EL (cell line): ENCODE results near the gene ZDHHC9.
"Not testable (repeated sequence)": the region's sequence is repeated elsewhere in the genome, so short reads cannot be mapped to it uniquely, and the experiment has no call there.

ENCODE experiments used
- DNase-seq: peaks from one replicate; pipeline ENCODE4 v3.0.0-alpha.2; 2016

ZDHHC9 gene

GRCh38 chrX:129843459-129844306 lies at the start of gene ZDHHC9:
ZDHHC9 (minus strand) TSS chrX:129843886; CDS start chrX:129841945, 1,941 bp downstream.
- DNase-seq = peak; percentile 84

GRCh38 chrX:129877401-129877800 lies 33.7 kb upstream of the ZDHHC9 start:
- DNase-seq = no peak

GRCh38 chrX:129876771-129877305 lies 33.2 kb upstream of the ZDHHC9 start:
- DNase-seq = peak; percentile 60

- DNase-seq = peak; percentile 70
Measured at GRCh38 chrX:129875669-129876068, 32.0 kb upstream of the ZDHHC9 start.

GRCh38 chrX:129872524-129872923 lies 28.8 kb upstream of the ZDHHC9 start:
- DNase-seq = no peak

GRCh38 chrX:129866321-129866720 lies 22.6 kb upstream of the ZDHHC9 start:
- not testable (repeated sequence) for DNase-seq

GRCh38 chrX:129859134-129859533 lies 15.4 kb upstream of the ZDHHC9 start:
- not testable (repeated sequence) for DNase-seq

- DNase-seq = not testable (repeated sequence)
Measured at GRCh38 chrX:129851825-129852224, 8.1 kb upstream of the ZDHHC9 start.

- no peak for DNase-seq
Measured at GRCh38 chrX:129846716-129847115, 3.0 kb upstream of the ZDHHC9 start.

- DNase-seq = no peak
Measured at GRCh38 chrX:129845616-129846190, 2.0 kb upstream of the ZDHHC9 start.

GRCh38 chrX:129843209-129843458 lies 552 bp downstream of the ZDHHC9 start:
- no peak for DNase-seq

- peak; percentile 18 for DNase-seq
Measured at GRCh38 chrX:129842510-129843208, 1.0 kb downstream of the ZDHHC9 start.

- DNase-seq = no peak
Measured at GRCh38 chrX:129840344-129840743, 3.3 kb downstream of the ZDHHC9 start.

GRCh38 chrX:129836827-129837226 lies 6.9 kb downstream of the ZDHHC9 start:
- DNase-seq = no peak

- DNase-seq = peak; percentile 63
Measured at GRCh38 chrX:129833153-129833990, 10.3 kb downstream of the ZDHHC9 start.

GRCh38 chrX:129831091-129831885 lies 12.4 kb downstream of the ZDHHC9 start:
- DNase-seq = no peak

- DNase-seq = no peak
Measured at GRCh38 chrX:129830494-129830893, 13.2 kb downstream of the ZDHHC9 start.

- DNase-seq = no peak
Measured at GRCh38 chrX:129825746-129826505, 17.8 kb downstream of the ZDHHC9 start.

GRCh38 chrX:129824620-129825019 lies 19.1 kb downstream of the ZDHHC9 start:
- no peak for DNase-seq

GRCh38 chrX:129823522-129823921 lies 20.2 kb downstream of the ZDHHC9 start:
- DNase-seq = no peak

GRCh38 chrX:129823115-129823514 lies 20.6 kb downstream of the ZDHHC9 start:
- DNase-seq = peak; percentile 35
